ENCODE measurements around the gene LYRM4.

The LYRM4 gene

GRCh38 chr6:5279891-5280338, 19.2 kb upstream of the LYRM4 start:
- DNase-seq: no peak

GRCh38 chr6:5278565-5279120, 17.9 kb upstream of the LYRM4 start:
- DNase-seq: no peak

DNA sequence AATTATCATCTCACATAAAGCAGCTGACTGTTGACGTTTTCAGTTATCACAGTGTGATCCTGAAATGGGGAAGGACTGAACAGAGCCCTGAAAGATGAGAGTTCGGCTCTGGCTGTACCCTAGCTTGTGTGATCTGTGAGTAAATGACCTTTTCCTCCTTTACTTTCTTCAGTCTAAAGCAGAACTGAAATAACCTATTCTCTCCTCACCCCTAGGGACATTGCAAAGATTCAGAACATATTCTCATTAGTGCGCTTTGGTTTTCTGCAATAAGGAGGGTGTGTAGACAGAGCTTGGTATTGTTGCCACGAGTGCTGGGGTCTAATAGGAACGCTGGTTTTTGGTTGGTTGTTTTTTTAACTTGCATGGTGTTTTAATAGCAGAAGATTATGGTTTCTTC, 17.3 kb upstream of the LYRM4 start:
- no peak for DNase-seq

DNA sequence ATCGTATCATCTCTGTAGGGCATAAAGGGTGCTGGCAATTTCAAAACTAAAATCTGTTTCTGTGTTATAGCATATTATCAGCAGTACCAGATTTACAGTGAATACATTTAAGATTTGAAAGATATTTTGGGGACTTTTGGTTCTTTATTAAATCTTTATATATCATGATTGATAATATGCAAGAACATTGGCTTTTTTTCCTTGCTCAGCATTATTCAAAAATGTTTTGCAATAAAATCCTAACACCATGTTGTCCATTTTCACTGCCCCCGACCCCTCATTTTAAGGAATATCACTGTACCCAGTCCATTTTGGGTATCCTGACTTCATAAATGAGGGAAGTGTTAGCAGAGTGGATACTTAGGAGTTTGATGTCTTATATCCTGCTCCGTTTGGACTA, 16.8 kb upstream of the LYRM4 start:
- no peak for DNase-seq

GRCh38 chr6:5276581-5276980, 15.8 kb upstream of the LYRM4 start:
- no peak for DNase-seq

- no peak for DNase-seq
These were observed 14.7 kb upstream of the LYRM4 start for GRCh38 chr6:5275497-5275896.

GRCh38 chr6:5274231-5274630, 13.5 kb upstream of the LYRM4 start:
- no peak for DNase-seq

DNA sequence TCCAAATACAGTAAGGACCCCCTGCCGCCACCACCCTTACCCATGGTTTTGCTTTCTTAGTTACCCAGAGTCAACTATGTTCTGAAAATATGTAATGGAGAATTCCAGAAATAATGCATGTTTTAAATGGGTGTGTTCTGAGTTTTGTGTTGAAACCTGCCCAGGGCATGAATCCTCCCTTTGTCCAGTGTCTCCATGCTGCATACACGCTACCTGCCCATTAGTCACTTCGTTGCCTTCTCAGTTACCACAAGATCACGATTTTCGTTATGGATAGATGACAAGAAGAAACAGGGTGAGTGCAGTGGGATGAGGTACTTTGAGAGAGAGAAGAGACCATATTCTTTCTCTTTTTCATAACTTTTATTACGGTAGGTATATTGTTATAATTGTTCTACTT, 11.2 kb upstream of the LYRM4 start:
- DNase-seq: no peak

GRCh38 chr6:5270093-5270680, 9.4 kb upstream of the LYRM4 start:
- DNase-seq: no peak

DNA sequence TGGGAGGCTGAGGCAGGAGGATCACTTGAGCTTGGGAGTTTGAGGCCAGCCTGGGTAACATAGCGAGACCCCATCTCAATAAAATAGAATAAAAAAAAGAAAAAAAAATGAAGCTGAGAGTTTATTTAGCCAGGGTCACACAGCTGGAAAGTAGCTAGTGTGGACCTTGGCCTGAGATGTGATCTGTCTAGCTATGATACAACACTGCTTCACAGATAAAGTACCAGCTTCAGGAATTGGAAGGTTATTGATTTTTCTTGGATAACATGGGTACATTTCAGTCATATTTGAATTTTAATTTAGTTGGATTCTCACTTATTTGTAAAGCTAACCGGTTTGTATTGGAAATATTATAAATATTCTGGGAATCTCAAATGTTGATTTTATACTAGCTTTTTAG, 5.7 kb upstream of the LYRM4 start:
- DNase-seq: no peak

GRCh38 chr6:5261545-5262109, 877 bp upstream of the LYRM4 start:
- no peak for DNase-seq

- peak; percentile 78 for DNase-seq
These were observed 584 bp downstream of the LYRM4 start for GRCh38 chr6:5260111-5260620.

DNA sequence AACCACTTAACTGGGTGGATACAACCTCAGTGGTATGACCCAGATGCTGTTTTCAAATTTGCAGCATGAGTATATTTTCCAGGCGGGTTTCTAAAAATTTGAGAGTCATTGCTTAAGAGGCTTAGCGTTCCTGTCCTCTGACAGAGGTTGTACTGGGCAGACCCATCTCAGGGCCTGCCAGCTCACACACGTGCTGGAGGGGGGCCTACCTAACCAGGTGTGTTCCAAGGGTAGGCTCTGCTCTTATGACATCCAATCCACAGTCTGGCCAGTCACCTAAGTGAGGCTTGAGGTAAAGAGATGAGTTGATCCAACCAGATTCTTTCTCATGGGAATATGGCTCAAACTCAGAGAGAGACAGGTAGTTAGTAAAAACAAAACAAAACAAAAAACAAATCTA, 1.3 kb downstream of the LYRM4 start:
- no peak for DNase-seq

DNA sequence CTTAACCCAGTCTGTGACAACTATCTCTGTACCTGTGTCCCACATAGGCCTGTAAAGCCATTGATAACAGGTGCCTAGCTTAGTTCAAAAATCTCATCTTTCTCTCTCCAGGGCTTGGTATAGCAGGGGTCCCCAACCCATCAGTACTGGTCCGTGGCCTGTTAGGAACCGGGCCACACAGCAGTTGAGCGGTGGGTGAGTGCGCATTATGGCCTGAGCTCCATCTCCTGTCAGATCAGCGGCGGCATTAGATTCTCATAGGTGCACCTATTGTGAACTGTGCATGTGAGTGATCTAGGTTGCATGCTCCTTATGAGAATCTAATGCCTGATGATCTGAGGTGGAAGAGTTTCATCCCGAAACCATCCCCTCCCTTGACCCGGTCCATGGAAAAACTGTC, 3.4 kb downstream of the LYRM4 start:
- no peak for DNase-seq

DNA sequence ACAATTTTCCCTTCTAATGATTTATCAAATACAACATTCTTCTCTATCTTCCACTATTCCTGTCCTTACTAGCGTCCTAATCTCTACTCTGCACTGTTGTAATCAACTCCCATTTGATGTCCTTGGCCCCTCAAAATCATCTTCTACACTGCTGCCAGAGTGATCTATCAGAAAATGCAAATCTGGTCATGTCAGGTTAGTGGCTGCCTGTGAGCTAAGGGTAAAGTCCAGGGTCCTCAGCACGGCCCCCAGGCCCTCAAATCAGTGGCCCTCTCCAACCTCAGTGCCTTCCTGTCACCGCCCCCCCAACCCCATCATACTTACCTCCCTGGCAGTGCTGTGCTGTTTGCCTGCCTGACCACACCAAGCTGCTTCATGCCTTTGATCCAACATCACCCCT, 3.8 kb downstream of the LYRM4 start:
- DNase-seq: no peak

DNA sequence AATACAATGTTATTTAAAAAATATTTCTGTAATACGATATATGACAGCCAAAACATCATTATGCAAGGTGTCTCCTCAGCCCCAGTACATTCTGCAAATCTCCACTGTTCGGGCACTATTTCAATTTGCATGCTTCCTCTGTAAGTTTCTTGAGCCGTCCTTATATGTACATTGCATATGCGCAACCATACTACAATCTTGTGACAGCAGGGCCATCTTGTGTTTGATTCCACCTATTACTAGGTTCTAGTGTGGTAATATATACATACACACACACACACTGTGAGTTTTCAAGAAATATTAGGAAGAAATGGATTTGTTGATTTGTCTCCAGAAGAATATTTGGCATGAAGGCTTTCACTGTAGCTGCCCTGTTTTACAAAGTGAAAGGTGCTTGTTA, 9.8 kb downstream of the LYRM4 start:
- DNase-seq: no peak

- no peak for DNase-seq
These were observed 10.3 kb downstream of the LYRM4 start for GRCh38 chr6:5250451-5250850.

DNA sequence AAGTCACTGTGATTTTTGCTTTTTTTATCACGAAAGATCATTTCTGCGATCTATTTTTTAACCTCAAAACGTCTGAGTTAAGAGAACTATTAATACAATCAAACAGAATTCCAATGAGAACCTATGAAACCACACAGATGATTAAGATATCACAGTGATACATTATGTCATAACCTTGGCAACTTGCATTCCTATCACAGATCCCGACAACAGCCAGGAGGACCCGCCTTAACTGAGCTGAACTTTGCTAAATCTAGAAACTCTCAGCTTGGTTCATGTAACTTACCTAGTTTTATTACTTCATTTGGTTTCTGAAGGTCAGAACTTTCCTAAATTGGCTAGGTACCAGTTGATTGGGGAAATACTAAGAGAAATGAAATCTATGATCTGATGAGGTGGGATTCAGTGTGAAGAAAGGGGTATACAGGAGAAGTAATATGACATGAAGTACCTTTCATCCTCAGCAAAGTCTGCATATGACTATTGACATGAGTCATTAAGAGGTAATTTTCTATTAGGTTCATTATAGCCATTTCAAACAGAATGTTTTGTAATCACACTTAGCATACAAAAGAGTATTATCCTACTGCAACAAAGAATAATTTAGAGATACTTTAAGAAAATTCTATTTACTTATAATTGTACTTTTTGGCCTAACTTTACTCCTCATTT, 11.2 kb downstream of the LYRM4 start:
- DNase-seq: no peak

- no peak for DNase-seq
These were observed 12.2 kb downstream of the LYRM4 start for GRCh38 chr6:5248302-5249098.

DNA sequence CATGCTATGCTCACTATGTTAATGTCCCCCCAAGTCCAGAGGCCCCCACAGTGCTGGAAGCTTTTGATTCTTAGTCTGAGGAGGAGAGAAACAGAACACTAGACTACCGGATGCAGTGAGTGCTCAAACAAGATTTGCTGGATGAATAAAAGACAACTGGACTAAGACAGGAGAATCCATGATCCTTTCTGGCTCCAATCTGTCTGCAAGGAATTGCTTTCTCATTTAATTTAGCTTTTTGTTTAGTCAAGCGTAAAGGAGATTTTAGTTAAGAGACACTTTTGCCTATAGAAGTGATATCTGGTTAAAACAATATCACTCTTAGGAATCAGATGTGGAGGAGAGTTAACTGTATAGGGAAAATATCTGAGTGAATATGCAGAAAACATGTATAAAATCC, 13.5 kb downstream of the LYRM4 start:
- DNase-seq: no peak

DNA sequence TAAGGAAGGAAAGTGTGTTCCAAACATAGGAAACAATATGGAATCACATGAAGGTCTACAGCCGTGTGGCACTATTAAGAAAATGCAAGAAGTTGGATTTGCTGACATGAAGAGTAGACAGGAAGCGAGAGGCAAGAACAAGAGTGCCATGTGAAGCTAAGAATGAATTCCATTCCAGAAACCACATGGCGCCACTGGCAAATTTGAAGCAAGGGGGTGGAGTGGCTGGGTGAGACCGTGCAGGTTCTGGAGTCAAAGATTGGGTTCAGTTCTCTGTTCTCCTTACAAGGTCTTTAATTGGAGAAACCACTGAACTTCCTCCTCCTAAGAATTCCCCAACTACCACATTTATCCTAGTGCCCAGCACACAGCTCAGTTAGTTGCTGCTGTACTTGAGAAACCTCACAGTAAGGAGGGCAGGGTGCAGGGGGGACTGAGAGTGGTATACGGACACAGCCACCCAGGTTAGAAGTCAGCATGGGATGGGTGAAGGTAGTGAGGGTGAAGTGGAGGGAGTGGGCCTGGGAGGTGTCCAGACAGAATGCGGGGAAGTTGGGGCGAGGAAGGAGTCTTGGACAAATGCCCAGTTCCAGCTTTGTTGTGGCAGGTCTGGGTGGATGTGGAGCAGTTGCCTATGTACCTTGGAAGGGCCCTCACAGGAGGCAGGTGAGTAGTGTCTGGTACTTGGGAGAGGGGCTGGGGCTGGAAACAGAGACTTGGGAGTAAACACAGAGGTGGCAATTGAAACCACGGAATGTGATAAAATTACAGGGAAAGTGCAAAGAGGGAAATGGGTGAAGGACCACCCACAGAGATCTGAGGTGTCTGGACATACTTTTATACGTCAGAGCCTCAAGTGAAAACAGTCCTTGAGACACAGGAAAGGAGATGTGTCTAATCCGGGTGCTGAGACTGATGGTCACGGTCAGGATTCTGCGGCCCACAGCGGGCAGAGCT, 14.3 kb downstream of the LYRM4 start:
- no peak for DNase-seq

GRCh38 chr6:5243069-5243468, 17.7 kb downstream of the LYRM4 start:
- DNase-seq: no peak
